Natural killer cell (primary cell): ENCODE results near the gene RUNX1. TPM values are rescaled to one million over a fixed set of nuclear protein-coding genes. Genes with fewer than 3 reads are reported as not detected.

Source experiments
- ATAC-seq, 3 donors: fragments of 150-1000 bp in 2 of 3; fragments of 200-7000 bp in 1 of 3; cut with Tn5 transposase; 1 replicate in 1 of 3; 2 replicates in 2 of 3; pipeline ENCODE4 v1.10.0; 2021; ENCODE audit warnings: mild to moderate bottlenecking in 2 of 3, moderate library complexity in 2 of 3
- DNase-seq, 2 donors: peaks; one replicate each; pipeline versions ENCODE4 v3.0.0 to v3.0.0-alpha.2; 2013 to 2021; ENCODE audit warnings: mixed read lengths in 1 of 2
- H3K27ac ChIP-seq: one replicate; pipeline ENCODE4 v1.5.1; 2013; ENCODE audit warnings: mild to moderate bottlenecking, low read length
- H3K27me3 ChIP-seq: one replicate; pipeline ENCODE4 v1.6.1; 2013; ENCODE audit warnings: low read length; ENCODE audit not compliant: control insufficient read depth, insufficient read depth
- H3K36me3 ChIP-seq: one replicate; pipeline ENCODE4 v1.6.1; 2013; ENCODE audit warnings: low read length; ENCODE audit not compliant: control insufficient read depth, insufficient read depth
- H3K4me1 ChIP-seq: one replicate; pipeline ENCODE4 v1.6.1; 2013; ENCODE audit warnings: low read length; ENCODE audit not compliant: control insufficient read depth, insufficient read depth
- H3K4me3 ChIP-seq: one replicate; pipeline ENCODE4 v1.5.1; 2013; ENCODE audit warnings: low read length
- H3K9me3 ChIP-seq: one replicate; pipeline ENCODE4 v1.6.1; 2013; ENCODE audit warnings: low read length; ENCODE audit not compliant: control insufficient read depth, insufficient read depth
- H3K27ac Mint-ChIP-seq, 2 donors: one replicate each; pipeline ENCODE4 v1.8.0; 2022; ENCODE audit warnings: mild to moderate bottlenecking in 2 of 2, mixed read lengths in 2 of 2, moderate library complexity in 1 of 2
- H3K27me3 Mint-ChIP-seq, 2 donors: one replicate each; pipeline ENCODE4 v1.8.0; 2022; ENCODE audit warnings: low read depth in 2 of 2, mixed read lengths in 2 of 2
- H3K36me3 Mint-ChIP-seq: one replicate; pipeline ENCODE4 v1.8.0; 2022; ENCODE audit warnings: mixed read lengths
- H3K4me1 Mint-ChIP-seq, 2 donors: one replicate each; pipeline ENCODE4 v1.8.0; 2022; ENCODE audit warnings: mixed read lengths in 2 of 2
- H3K4me3 Mint-ChIP-seq: one replicate; pipeline ENCODE4 v1.8.0; 2022; ENCODE audit warnings: mild to moderate bottlenecking, moderate library complexity, mixed read lengths
- H3K9me3 Mint-ChIP-seq, 2 donors: one replicate each; pipeline ENCODE4 v1.8.0; 2022; ENCODE audit warnings: mixed read lengths in 2 of 2
- CTCF ChIP-seq: fragments of 200-600 bp; IDR thresholded peaks from one replicate; pipeline ENCODE4 v1.8.0; 2022; ENCODE audit warnings: antibody characterized with exemption
- WGBS: methylation state at CpG from one replicate; pipeline ENCODE4 v1.1.7; 2013; ENCODE audit warnings: missing lambda C conversion rate; ENCODE audit not compliant: insufficient coverage; 5-methylcytosine and 5-hydroxymethylcytosine counted together
- intact Hi-C: fragments of 100-400 bp; cut with micrococcal nuclease; formaldehyde crosslinking; loops from one replicate; pipeline ENCODE4 v1.14.2; 2022
- total RNA-seq, 4 donors: library from RNA; stranded (reverse); fragments of 120-200 nt in 1 of 4; gene quantifications; one replicate each; pipeline versions ENCODE4 v1.2.3 to v1.2.4, GENCODE V29; 2013 to 2022

RUNX1 gene
- total RNA-seq, 3 donors from 2014 or later (not counting 1 experiment from before 2014, with no cell fraction given) = 62.1 to 171 (median 98.2) TPM

GRCh38 chr21:35088319-35088771 lies 39.2 kb upstream of the RUNX1 start:
- Mint-ChIP-seq H3K9me3 (peaks cover 0 to 2% of the 10 kb centered on the region in 2 donors), H3K27me3 (peaks cover 0 to 10% of the 10 kb centered on the region in 2 donors), H3K4me1 (no peaks in the 10 kb centered on the region), H3K4me3 (no peak overlapping the region), H3K27ac (no peak overlapping the region), H3K36me3 (no peaks in the 10 kb centered on the region)
- H3K36me3 ChIP-seq = no peaks in the 10 kb centered on the region
- H3K27ac ChIP-seq = no peak overlapping the region
- ATAC-seq (no peak), DNase-seq (no peak)
- H3K27me3 ChIP-seq = no peaks in the 10 kb centered on the region
- no peaks in the 10 kb centered on the region for H3K9me3 ChIP-seq
- intact Hi-C loops = no loop called here
- H3K4me1 ChIP-seq = no peaks in the 10 kb centered on the region
- H3K4me3 ChIP-seq = no peak overlapping the region
- TF ChIP-seq CTCF = no peak
- WGBS = 80% methylated on average over 2 of the region's 2 CpGs

GRCh38 chr21:35086357-35086756 lies 37.3 kb upstream of the RUNX1 start:
- DNase-seq = no peak
- Histone ChIP-seq H3K36me3 (no peaks in the 10 kb centered on the region), H3K9me3 (no peaks in the 10 kb centered on the region), H3K27ac (no peak overlapping the region), H3K4me1 (no peaks in the 10 kb centered on the region), H3K27me3 (no peaks in the 10 kb centered on the region), H3K4me3 (no peak overlapping the region)
- WGBS = 100% methylated on average over 2 of the region's 2 CpGs
- ATAC-seq = no peak
- H3K27me3 Mint-ChIP-seq = peaks cover 0 to 5% of the 10 kb centered on the region in 2 donors
- TF ChIP-seq CTCF = no peak
- no peak overlapping the region for H3K27ac Mint-ChIP-seq
- no peak overlapping the region for H3K4me3 Mint-ChIP-seq
- H3K9me3 Mint-ChIP-seq = peaks cover 0 to 2% of the 10 kb centered on the region in 2 donors
- intact Hi-C loops = no loop called here
- no peaks in the 10 kb centered on the region for H3K4me1 Mint-ChIP-seq
- H3K36me3 Mint-ChIP-seq = no peaks in the 10 kb centered on the region

GRCh38 chr21:35084869-35085268 lies 35.8 kb upstream of the RUNX1 start:
- ATAC-seq (no peak), DNase-seq (no peak)
- no peak for TF ChIP-seq CTCF
- H3K9me3 Mint-ChIP-seq = peaks cover 0 to 2% of the 10 kb centered on the region in 2 donors
- 91% methylated on average over 2 of the region's 3 CpGs for WGBS
- no peak overlapping the region for H3K27ac Mint-ChIP-seq
- Histone ChIP-seq H3K27ac (no peak overlapping the region), H3K4me1 (no peaks in the 10 kb centered on the region), H3K9me3 (no peaks in the 10 kb centered on the region), H3K27me3 (no peaks in the 10 kb centered on the region), H3K36me3 (no peaks in the 10 kb centered on the region), H3K4me3 (no peak overlapping the region)
- no peaks in the 10 kb centered on the region for H3K27me3 Mint-ChIP-seq
- intact Hi-C loops = no loop called here
- H3K36me3 Mint-ChIP-seq = no peaks in the 10 kb centered on the region
- H3K4me1 Mint-ChIP-seq = no peaks in the 10 kb centered on the region
- H3K4me3 Mint-ChIP-seq = no peak overlapping the region

- ATAC-seq = no peak
Measured at GRCh38 chr21:35083246-35083645, 34.1 kb upstream of the RUNX1 start.

More at GRCh38 chr21:35083246-35083645, 34.1 kb upstream of the RUNX1 start:
- no peaks in the 10 kb centered on the region for H3K36me3 Mint-ChIP-seq
- Histone ChIP-seq H3K9me3 (no peaks in the 10 kb centered on the region), H3K4me1 (no peaks in the 10 kb centered on the region), H3K36me3 (no peaks in the 10 kb centered on the region), H3K27me3 (no peaks in the 10 kb centered on the region), H3K4me3 (no peak overlapping the region), H3K27ac (no peak overlapping the region)
- H3K4me3 Mint-ChIP-seq = no peak overlapping the region
- H3K4me1 Mint-ChIP-seq = peaks cover 0 to 2% of the 10 kb centered on the region in 2 donors
- no peak for DNase-seq
- peaks cover 0 to 2% of the 10 kb centered on the region in 2 donors for H3K9me3 Mint-ChIP-seq
- WGBS = 100% methylated on average over 1 of the region's 3 CpGs
- TF ChIP-seq CTCF = no peak
- H3K27me3 Mint-ChIP-seq = no peaks in the 10 kb centered on the region
- intact Hi-C loops = no loop called here
- H3K27ac Mint-ChIP-seq = no peak overlapping the region
